Fibroblast of lung (primary cell): Measurements from ENCODE around the gene DOCK8.

Experiments
- CTCF ChIP-seq, 2 donors: IDR thresholded peaks in 1 of 2; conservative IDR thresholded peaks in 1 of 2; 1 replicate in 1 of 2; 2 replicates in 1 of 2; pipeline ENCODE4 v1.5.1; 2011 to 2012; ENCODE audit warnings: low read length in 2 of 2, control low read depth in 1 of 2, inconsistent platforms in 1 of 2, low read depth in 1 of 2, mild to moderate bottlenecking in 1 of 2
- EZH2 ChIP-seq: IDR thresholded peaks from 2 replicates; pipeline ENCODE4 v1.5.1; 2012; ENCODE audit warnings: low read length, control low read depth, mild to moderate bottlenecking; ENCODE audit errors: missing control alignments

GRCh38 chr9:221989-222776 is 7.5 kb downstream of the DOCK8 start:
- no peak for TF ChIP-seq EZH2
- TF ChIP-seq CTCF (conservative IDR thresholded peaks at IDR 0.05 in 1 of 2, IDR thresholded peaks at IDR 0.05 in 1 of 2; ENCODE audit: low read depth in 1 of 2, low read length in 2 of 2): no peak
